Measurements from ENCODE around the gene SNX13. TPM values are rescaled to one million over a fixed set of nuclear protein-coding genes. Genes with fewer than 3 reads are reported as not detected.

Gene SNX13
- total and polyA plus RNA-seq, 8 donors, result 5.0 to 31.4 (median 25.0) TPM

- intact Hi-C loops (cut with DNase I), result no loop called here
- TF ChIP-seq CTCF (IDR thresholded peaks at IDR 0.05), result no peak
- DNase-seq (no peak), FAIRE-seq (no peak), ATAC-seq (no peak)
- 96 to 98% methylated on average over 1 of the region's 1 CpG for WGBS, 2 donors
- Histone ChIP-seq H3K27ac (no peak overlapping the region), H3K36me3 (no peaks in the 10 kb centered on the region), H3K9me3 (no peaks in the 10 kb centered on the region), H3K4me1 (no peaks in the 10 kb centered on the region), H3K4me3 (no peak overlapping the region), H3K27me3 (no peaks in the 10 kb centered on the region)
Measured at GRCh38 chr7:17856251-17856650, 84.0 kb downstream of the SNX13 start.

DNA sequence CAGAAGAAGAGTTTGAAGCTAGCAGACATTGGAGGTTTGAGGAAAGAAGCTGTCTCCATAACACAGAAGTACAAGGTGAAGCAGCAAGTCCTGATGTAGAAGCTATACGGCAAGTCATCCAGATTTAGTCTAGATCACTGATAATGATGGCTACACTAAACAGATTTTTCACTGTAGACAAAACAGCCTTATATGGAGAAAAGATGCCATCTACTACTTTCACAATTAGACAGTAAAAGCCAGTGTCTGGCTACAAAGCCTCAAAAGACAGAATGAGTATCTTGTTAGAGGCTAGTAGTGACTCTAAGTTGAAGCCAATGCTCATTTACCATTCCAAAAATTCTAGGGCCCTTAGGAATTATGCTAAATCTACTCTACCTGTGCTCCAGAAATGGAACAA is 85.1 kb downstream of the SNX13 start:
- intact Hi-C loops (cut with DNase I), result no loop called here
- 0 to 37% methylated on average over 1 of the region's 1 CpG for WGBS, 2 donors
- H3K36me3 ChIP-seq, result no peaks in the 10 kb centered on the region
- H3K4me3 ChIP-seq, result no peak overlapping the region
- no peak overlapping the region for H3K27ac ChIP-seq
- no peaks in the 10 kb centered on the region for H3K9me3 ChIP-seq
- FAIRE-seq, result no peak
- no peak for TF ChIP-seq CTCF (IDR thresholded peaks at IDR 0.05)
- no peaks in the 10 kb centered on the region for H3K27me3 ChIP-seq
- H3K4me1 ChIP-seq, result no peaks in the 10 kb centered on the region
- no peak for DNase-seq
- no peak for ATAC-seq

DNA sequence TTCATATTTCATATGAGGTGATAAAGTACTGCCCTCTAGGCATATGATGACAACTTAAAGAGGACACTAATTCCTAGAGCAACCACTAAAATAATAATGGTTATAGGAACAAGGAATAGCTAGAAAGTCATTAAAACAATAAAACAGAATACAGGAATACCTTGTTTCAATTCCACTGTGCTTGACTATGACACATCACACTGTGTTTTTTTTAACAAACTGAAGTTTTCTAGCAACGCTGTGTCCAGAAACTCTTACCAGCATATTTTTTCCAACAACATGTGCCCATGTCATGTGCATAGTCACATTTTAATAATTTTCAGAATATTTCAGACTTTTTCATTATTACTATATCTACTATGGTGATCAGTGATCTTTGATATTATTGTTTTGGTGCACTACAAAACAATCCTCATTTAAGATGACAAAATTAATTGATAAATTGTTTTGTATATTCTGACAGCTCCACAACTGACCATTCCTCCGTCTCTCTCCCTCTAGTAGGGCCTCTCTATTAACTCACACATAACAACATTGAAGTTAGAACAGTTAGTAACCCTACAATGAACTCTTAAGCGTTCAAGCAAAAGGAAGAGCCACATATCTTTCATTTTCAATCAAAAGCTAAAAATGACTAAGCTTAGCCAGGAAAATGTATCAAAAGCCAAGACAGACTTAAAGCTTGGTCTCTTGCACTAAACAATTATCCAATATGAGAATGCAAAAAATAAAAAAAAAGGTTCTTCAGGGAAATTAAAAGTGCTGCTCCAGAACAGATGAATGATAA is 85.8 kb downstream of the SNX13 start:
- Histone ChIP-seq H3K27me3 (no peaks in the 10 kb centered on the region), H3K27ac (no peak overlapping the region), H3K36me3 (no peaks in the 10 kb centered on the region), H3K4me1 (no peaks in the 10 kb centered on the region), H3K9me3 (no peaks in the 10 kb centered on the region), H3K4me3 (no peak overlapping the region)
- ATAC-seq (no peak), FAIRE-seq (no peak), DNase-seq (no peak)
- intact Hi-C loops (cut with DNase I), result no loop called here
- 95 to 96% methylated on average over 3 of the region's 3 CpGs for WGBS, 2 donors
- no peak for TF ChIP-seq CTCF (IDR thresholded peaks at IDR 0.05)

- Histone ChIP-seq H3K4me3 (no peak overlapping the region), H3K27me3 (no peaks in the 10 kb centered on the region), H3K9me3 (no peaks in the 10 kb centered on the region), H3K4me1 (no peaks in the 10 kb centered on the region), H3K27ac (no peak overlapping the region), H3K36me3 (no peaks in the 10 kb centered on the region)
- FAIRE-seq (no peak), ATAC-seq (no peak), DNase-seq (no peak)
- intact Hi-C loops (cut with DNase I), result no loop called here
- 92 to 100% methylated on average over 1 of the region's 1 CpG for WGBS, 2 donors
- TF ChIP-seq CTCF (IDR thresholded peaks at IDR 0.05), result no peak
Measured at GRCh38 chr7:17852361-17852760, 87.9 kb downstream of the SNX13 start.

- intact Hi-C loops (cut with DNase I), result no loop called here
- no peaks in the 10 kb centered on the region for H3K36me3 ChIP-seq
- no peak overlapping the region for H3K27ac ChIP-seq
- no peak for ATAC-seq
- no peaks in the 10 kb centered on the region for H3K27me3 ChIP-seq
- no peak overlapping the region for H3K4me3 ChIP-seq
- TF ChIP-seq CTCF (IDR thresholded peaks at IDR 0.05), result no peak
- H3K9me3 ChIP-seq, result no peaks in the 10 kb centered on the region
- 94 to 96% methylated on average over 3 of the region's 3 CpGs for WGBS, 2 donors
- no peak for DNase-seq
- no peaks in the 10 kb centered on the region for H3K4me1 ChIP-seq
- no peak for FAIRE-seq
Measured at GRCh38 chr7:17849504-17849903, 90.8 kb downstream of the SNX13 start.

All from pancreas (tissue), 10 donors.